ENCODE results near the gene RNU1-2.
"Not testable (repeated sequence)": the region's sequence is repeated elsewhere in the genome, so short reads cannot be mapped to it uniquely, and the experiment has no call there.

RNU1-2 gene

GRCh38 chr1:16895598-16896315 is at the start of gene RNU1-2:
Gene RNU1-2, plus strand, starts transcription at chr1:16895980.
- peak; percentile 99 for DNase-seq

- not testable (repeated sequence) for DNase-seq
Observed at GRCh38 chr1:16856201-16856600, 39.6 kb upstream of the RNU1-2 start.

- not testable (repeated sequence) for DNase-seq
Observed at GRCh38 chr1:16859167-16860041, 36.4 kb upstream of the RNU1-2 start.

- not testable (repeated sequence) for DNase-seq
Observed at GRCh38 chr1:16860048-16860447, 35.7 kb upstream of the RNU1-2 start.

- DNase-seq, result not testable (repeated sequence)
Observed at GRCh38 chr1:16861832-16862245, 33.9 kb upstream of the RNU1-2 start.

GRCh38 chr1:16862415-16862814 is 33.4 kb upstream of the RNU1-2 start:
- DNase-seq, result not testable (repeated sequence)

- DNase-seq, result not testable (repeated sequence)
Observed at GRCh38 chr1:16863024-16863423, 32.8 kb upstream of the RNU1-2 start.

- DNase-seq, result not testable (repeated sequence)
Observed at GRCh38 chr1:16866926-16867707, 28.7 kb upstream of the RNU1-2 start.

GRCh38 chr1:16868787-16869186 is 27.0 kb upstream of the RNU1-2 start:
- not testable (repeated sequence) for DNase-seq

GRCh38 chr1:16869996-16870395 is 25.8 kb upstream of the RNU1-2 start:
- DNase-seq, result not testable (repeated sequence)

GRCh38 chr1:16871171-16871570 is 24.6 kb upstream of the RNU1-2 start:
- DNase-seq, result not testable (repeated sequence)

- DNase-seq, result peak; percentile 49
Observed at GRCh38 chr1:16872152-16873075, 23.4 kb upstream of the RNU1-2 start.

GRCh38 chr1:16873076-16873879 is 22.5 kb upstream of the RNU1-2 start:
- DNase-seq, result not testable (repeated sequence)

GRCh38 chr1:16874968-16875765 is 20.6 kb upstream of the RNU1-2 start:
- DNase-seq, result not testable (repeated sequence)

- DNase-seq, result not testable (repeated sequence)
Observed at GRCh38 chr1:16881742-16882141, 14.0 kb upstream of the RNU1-2 start.

GRCh38 chr1:16882986-16883385 is 12.8 kb upstream of the RNU1-2 start:
- DNase-seq, result no peak

GRCh38 chr1:16884487-16884886 is 11.3 kb upstream of the RNU1-2 start:
- DNase-seq, result not testable (repeated sequence)

- DNase-seq, result no peak
Observed at GRCh38 chr1:16886860-16887605, 8.7 kb upstream of the RNU1-2 start.

All from DMS153 (cell line).